AG04449 (cell line): ENCODE results near the gene SHC3.
A peak's percentile ranks its signal among the peaks of the same experiment; 100 is the strongest.

Source experiments
- CTCF ChIA-PET: fragments of 350-600 bp; formaldehyde crosslinking; extraction: SDS; loops from one replicate; lab custom pipeline; 2021; ENCODE audit warnings: antibody characterized with exemption; lab: Yijun Ruan, JAX
- POLR2A ChIA-PET: fragments of 400-600, 350-600 bp; formaldehyde crosslinking; extraction: SDS; loops from one replicate; lab custom pipeline; 2020; ENCODE audit warnings: antibody characterized with exemption, inconsistent platforms; lab: Yijun Ruan, JAX
- DNase-seq: peaks from one replicate; pipeline ENCODE4 v3.0.0-alpha.2; 2010; ENCODE audit warnings: low read depth, low spot score
- H3K4me3 ChIP-seq: 2 replicates; pipeline ENCODE4 v1.5.1; 2011; ENCODE audit warnings: low read depth, mild to moderate bottlenecking, control low read depth, low read length
- CTCF ChIP-seq: IDR thresholded peaks from one replicate; pipeline ENCODE4 v1.5.1; 2011; ENCODE audit warnings: mild to moderate bottlenecking, moderate library complexity, low read length, control low read depth, inconsistent platforms; ENCODE audit not compliant: insufficient read depth; ENCODE audit errors: missing control alignments

The SHC3 gene

GRCh38 chr9:89024727-89025126 lies 153.9 kb downstream of the SHC3 start:
- no peak overlapping the region for H3K4me3 ChIP-seq
- no peak for TF ChIP-seq CTCF
- CTCF ChIA-PET, result no interaction called here
- DNase-seq, result no peak
- POLR2A ChIA-PET, result no interaction called here

GRCh38 chr9:89023740-89024139 lies 154.9 kb downstream of the SHC3 start:
- CTCF ChIA-PET, result no interaction called here
- no peak for DNase-seq
- POLR2A ChIA-PET, result no interaction called here
- TF ChIP-seq CTCF, result no peak
- no peak overlapping the region for H3K4me3 ChIP-seq

- CTCF ChIA-PET, result interaction anchor here (1.1 kb wide), 1 partner anchor 256 kb away, joined by 3 read pairs; no protein-coding TSS in a partner anchor
Measured at GRCh38 chr9:89022902-89023301, 155.7 kb downstream of the SHC3 start.

GRCh38 chr9:89022001-89022759 lies 156.4 kb downstream of the SHC3 start:
- ChIA-PET POLR2A (no interaction called here), CTCF (interaction anchor here (1.1 kb wide), 1 partner anchor 257 kb away, joined by 3 read pairs; no protein-coding TSS in a partner anchor)
- no peak for TF ChIP-seq CTCF
- DNase-seq, result no peak
- H3K4me3 ChIP-seq, result no peak overlapping the region

More at GRCh38 chr9:89022902-89023301, 155.7 kb downstream of the SHC3 start:
- H3K4me3 ChIP-seq, result no peak overlapping the region
- no peak for TF ChIP-seq CTCF
- DNase-seq, result no peak
- POLR2A ChIA-PET, result no interaction called here

GRCh38 chr9:89021154-89021803 lies 157.3 kb downstream of the SHC3 start:
- TF ChIP-seq CTCF, result no peak
- no peak overlapping the region for H3K4me3 ChIP-seq
- peak; percentile 41 for DNase-seq
- POLR2A ChIA-PET, result no interaction called here
- CTCF ChIA-PET, result interaction anchor here (0.9 to 1.2 kb wide), 2 partner anchors 28 to 442 kb away, joined by 3 to 4 read pairs; no protein-coding TSS in a partner anchor

- POLR2A ChIA-PET, result no interaction called here
Measured at GRCh38 chr9:89020754-89021153, 157.9 kb downstream of the SHC3 start.

More at GRCh38 chr9:89020754-89021153, 157.9 kb downstream of the SHC3 start:
- TF ChIP-seq CTCF, result no peak
- no peak overlapping the region for H3K4me3 ChIP-seq
- CTCF ChIA-PET, result interaction anchor here (0.9 to 1.2 kb wide), 2 partner anchors 28 to 442 kb away, joined by 3 to 4 read pairs; no protein-coding TSS in a partner anchor
- DNase-seq, result no peak
